GM18508 (cell line): ENCODE data around the gene BST1.
"Not testable (repeated sequence)": the region's sequence is repeated elsewhere in the genome, so short reads cannot be mapped to it uniquely, and the experiment has no call there.

Source experiments
- ATAC-seq: cut with Tn5 transposase; IDR thresholded peaks from one replicate; pipeline ENCODE4 v1.9.1; 2021; ENCODE audit warnings: moderate number of reproducible peaks; ENCODE audit not compliant: insufficient read depth, unreplicated experiment

Gene BST1

DNA sequence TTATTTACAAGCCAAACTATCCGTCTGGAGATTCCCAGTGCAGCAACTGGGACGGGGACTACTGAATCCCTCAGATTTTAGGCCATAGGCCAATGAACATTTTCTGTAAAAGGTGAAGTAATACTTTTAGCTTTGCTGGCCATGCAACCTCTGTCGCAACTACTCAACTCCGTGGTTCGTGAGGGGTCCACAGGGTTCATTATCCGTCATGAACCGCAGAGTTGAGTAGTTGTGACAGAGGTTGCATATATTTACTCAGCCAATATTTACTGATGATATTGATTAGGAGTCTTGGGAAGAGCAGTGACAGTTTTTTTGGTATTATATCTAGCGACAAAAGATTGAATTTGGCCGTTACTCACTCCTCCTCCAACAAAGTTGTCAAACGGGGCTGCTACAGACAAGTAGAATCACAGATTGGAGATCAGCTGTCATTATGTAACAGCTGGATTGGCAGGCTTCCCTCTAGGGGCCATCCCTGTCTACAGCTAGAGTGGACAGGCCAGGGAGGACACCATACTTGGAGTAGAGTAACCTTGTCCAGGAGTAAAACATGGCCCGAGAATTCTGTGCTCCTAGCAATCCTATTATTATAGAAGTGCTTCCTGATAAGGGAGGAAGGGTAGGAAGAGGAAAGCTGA lies 38.0 kb downstream of the BST1 start:
- no peak for ATAC-seq

DNA sequence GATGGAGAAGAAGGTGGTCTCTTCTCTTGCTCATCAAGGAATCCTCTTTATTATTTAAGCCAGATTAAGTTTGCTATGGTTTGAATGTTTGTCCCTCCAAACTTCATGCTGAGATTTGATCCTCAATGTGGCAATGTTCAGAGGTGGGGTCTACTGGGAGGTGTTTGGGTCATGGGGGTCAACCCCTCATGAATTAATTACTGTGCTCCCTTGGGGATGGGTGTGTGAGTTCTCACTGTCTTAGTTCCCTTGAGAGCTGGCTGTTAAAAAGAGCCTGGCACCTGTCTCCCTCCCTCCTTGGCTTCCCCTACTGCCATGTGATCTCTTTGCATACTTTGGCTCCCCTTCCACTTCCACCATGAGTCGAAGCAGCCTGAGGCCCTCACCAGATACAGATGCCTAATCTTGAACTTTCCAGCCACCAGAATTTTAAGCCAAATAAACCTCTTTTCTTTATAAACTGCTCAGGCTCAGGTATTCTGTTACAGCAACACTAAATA lies 39.3 kb downstream of the BST1 start:
- no peak for ATAC-seq

GRCh38 chr4:15742637-15743036 lies 39.8 kb downstream of the BST1 start:
- no peak for ATAC-seq

DNA sequence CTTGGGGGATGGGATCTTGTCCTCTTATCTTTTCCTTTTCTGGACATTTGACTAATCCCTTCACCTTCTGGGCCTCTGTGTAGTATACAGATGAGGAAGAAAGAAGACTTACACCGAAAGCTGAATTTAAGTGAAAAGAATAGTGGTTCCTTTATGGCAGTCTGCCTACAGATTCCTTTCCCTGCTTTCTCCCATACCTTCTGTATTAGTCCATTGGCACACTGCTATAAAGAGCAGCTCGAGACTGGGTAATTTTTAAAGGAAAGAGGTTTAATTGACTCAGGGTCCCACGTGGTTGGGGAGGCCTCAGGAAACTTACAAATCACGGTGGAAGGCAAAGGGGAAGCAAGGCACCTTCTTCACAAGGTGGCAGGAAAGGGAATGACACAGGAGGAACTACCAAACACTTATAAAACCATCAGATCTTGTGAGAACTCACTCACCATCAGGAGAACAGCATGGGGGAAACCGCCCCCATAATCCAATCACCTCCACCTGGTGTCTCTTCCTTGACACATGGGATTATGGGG lies 41.2 kb downstream of the BST1 start:
- no peak for ATAC-seq

DNA sequence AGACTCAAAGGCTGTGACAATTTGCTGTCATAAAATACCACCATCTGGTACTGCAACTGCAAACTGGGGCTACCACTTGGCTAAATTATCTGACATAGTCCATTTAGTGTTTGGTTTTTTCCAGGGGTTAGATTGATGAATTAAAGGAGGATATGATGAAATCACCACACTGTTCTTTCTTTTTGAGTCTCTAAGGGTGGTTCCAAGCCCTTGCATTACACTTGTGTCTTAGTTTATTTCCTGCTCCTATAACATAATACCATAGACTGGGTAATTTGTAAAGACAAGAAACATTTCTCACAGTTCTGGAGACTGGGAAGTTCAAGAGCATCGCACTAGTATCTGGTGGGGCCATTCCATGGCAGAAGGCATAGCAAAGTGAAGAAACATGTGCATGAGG lies 43.2 kb downstream of the BST1 start:
- no peak for ATAC-seq

- ATAC-seq: no peak
These were observed 46.1 kb downstream of the BST1 start for GRCh38 chr4:15749001-15749400.

GRCh38 chr4:15751153-15751552 lies 48.3 kb downstream of the BST1 start:
- no peak for ATAC-seq

DNA sequence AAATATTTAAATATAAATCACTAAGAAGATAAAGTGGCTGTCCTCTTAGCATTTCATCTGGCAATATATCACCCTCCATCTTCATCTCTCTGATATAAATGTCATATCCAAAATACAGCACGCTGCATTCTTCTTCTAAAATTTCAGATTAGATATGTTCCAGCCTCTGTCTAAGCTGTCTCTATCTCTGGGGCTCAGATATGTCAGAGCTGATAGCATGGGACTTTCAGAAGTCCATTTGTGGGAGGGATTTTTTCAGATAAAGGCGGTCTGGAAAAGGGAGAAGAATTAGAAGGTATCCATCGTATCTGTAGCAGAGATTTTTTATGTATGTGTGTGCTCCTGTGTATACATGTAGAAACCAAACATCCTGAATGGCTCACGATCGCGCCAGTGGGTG lies 50.2 kb downstream of the BST1 start:
- ATAC-seq: no peak

- no peak for ATAC-seq
These were observed 50.9 kb downstream of the BST1 start for GRCh38 chr4:15753786-15754185.

- no peak for ATAC-seq
These were observed 51.5 kb downstream of the BST1 start for GRCh38 chr4:15754323-15754722.

- ATAC-seq: no peak
These were observed 52.7 kb downstream of the BST1 start for GRCh38 chr4:15755321-15756155.

GRCh38 chr4:15756361-15756861 lies 53.5 kb downstream of the BST1 start:
- ATAC-seq: peak; percentile 68

DNA sequence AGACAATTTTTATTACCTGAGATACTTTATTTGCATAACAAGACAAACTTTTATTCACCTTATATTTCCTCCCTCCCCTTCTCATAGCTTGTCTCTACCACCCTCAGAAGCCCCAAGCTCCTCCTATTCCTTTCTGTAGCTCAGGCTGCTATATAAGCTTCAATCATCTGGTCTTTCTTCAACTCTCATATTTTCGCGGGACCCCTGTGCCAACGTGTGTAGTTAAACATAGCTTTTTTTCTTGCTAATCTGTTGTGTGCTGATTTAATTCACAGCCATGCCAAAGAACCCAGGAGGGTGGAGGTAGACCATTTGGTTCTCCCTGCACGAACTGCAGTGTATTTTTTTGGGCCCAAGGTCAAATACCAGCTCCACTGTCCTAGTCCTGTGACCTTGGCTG lies 54.2 kb downstream of the BST1 start:
- no peak for ATAC-seq

DNA sequence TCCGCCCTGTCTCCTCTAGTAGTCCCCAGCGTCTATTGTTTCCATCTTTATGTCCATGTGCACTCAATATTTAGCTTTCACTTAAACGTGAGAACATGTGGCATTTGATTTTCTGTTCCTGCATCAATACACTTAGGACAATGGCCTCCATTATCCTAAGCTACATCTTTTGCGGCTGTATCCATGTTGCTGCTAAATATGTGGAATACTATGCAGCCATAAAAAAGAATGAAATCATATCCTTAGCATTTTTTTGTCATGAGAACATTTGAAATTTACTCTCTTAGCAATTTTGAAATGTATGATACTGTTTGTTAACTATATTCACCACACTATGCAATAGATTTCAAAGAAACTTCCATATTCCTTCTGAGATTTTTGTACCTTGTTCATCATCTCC lies 55.4 kb downstream of the BST1 start:
- no peak for ATAC-seq

DNA sequence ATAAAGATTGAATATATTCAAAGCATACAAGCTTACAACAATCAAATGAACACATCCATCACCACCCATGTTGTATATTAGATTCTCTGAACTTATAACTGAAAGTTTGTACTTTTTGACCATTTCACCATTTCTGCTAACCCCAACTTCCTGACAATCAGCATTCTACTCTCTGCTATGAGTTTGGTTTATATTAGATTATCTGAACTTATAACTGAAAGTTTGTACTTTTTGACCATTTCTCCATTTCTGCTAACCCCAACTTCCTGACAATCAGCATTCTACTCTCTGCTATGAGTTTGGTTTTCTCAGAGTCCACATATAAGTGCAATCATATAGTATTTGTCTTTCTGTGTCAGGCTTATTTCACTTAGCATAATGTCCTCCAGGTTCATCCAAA lies 59.6 kb downstream of the BST1 start:
- ATAC-seq: not testable (repeated sequence)

- no peak for ATAC-seq
These were observed 62.5 kb downstream of the BST1 start for GRCh38 chr4:15765391-15765790.

DNA sequence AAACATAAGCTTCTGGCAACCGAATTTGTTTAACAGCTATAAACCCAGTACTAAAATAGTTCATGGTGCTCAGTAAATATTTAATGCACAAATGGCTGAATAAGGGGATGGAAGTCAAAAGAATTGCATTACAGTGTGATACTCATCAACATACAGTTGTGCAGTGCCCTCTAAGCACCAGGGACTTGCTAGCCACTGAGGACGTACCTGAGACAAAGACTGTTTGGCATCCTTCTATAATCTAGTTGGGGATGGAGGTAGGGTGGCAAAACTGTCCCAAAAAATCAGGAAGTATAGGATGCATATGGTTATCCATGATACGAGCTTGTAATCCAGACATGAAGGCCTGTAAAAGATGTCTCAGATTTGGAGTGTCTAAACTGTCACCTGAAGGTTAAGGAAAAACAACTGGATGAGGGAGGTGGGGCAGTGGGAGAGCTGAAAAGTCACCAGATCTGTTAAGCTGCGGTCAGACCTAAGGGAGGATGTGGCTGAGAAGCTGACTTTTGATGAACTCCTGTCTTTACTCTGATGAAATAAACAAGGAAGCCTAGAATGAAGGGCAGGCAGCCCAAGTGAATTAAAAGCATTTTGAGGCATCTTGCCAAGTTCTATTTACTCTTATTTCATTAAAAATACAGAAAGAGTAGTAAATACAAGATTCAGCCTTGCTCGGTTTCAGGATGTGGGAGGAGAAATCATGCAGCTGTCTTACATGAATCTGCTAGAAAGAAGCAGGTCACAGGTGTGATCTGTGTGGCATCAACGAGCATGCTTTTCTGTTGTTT lies 63.2 kb downstream of the BST1 start:
- ATAC-seq: peak; percentile 62

- no peak for ATAC-seq
These were observed 64.0 kb downstream of the BST1 start for GRCh38 chr4:15766821-15767220.

DNA sequence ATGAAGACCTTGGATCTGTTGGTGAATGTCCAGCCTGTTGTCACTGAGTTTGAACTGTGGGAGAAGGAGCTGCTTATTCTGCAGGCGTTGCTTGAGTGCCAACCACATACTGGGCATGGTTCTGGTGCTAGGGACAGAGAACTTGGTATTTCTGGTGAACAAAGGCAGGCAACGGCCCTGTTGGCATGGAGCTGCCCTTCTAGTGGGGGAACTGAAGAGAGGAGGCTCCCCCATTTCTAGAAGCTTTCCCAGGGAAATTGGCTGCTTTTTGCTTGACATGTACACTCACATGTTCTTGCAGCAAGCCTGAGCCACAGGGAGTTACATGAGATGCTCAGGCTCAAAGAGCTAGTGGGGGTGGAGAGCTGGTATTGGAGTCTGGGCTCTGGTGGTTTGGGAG lies 66.3 kb downstream of the BST1 start:
- ATAC-seq: no peak

DNA sequence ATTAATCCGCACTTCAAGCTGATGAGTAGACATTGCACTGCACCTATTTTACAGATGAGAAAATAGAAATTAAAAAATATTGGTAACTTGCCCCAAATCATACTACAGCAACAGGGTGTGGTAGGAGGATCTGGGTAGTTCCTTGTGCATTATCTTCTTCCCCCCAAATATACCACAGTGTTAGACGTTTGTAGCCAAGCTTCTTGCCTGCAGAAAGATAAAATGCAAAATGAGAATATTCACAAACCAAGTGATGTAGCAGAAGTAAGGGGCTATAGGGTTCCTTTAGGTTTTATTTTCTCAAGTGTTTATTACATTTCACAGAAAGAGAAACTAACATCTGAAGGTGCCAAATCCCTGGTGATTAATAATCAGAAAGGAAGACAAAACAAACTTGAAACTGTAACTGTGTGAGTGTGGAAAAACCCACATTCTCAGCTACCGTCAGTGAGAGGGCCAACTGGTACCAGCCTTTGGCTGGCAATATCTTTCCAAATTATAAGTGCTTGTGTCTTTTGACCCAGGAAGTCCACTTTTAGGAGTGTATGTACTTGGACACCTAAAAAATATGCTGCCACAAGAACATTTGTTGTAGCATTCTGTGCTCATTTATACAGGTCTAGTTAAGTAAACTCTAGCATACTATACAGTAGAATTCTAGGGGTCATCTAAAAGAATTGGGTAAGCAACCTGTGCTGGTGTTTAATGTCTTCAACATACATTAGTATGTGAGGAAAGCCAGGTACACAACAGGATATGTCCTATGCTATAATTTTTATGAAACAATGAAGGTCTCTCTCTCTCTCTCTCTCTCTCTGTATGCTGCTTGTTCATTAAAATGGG lies 68.6 kb downstream of the BST1 start:
- ATAC-seq: peak; percentile 83
